ENCODE measurements around the gene ADK.

DNA sequence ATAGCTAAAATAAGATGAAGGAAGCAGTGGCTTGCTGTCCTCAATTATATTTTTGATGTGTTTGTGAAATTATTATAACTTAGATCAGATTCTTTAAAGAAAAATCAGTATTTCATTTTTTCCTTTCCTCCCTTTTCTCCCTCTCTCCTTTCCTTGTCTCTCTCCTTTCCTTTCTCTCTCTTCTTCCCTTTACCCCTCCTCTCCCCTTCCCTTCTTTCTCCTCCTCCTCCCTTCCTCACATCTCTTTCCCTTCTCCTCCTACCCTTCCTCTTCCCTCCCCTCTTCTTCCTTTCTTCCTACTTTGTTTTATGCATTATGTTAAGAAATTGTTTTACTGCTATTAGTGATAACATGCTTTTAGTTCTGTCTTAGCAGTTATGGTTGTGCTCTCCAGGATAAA lies 171.5 kb downstream of the ADK start:
- TF ChIP-seq, protein P1, sequence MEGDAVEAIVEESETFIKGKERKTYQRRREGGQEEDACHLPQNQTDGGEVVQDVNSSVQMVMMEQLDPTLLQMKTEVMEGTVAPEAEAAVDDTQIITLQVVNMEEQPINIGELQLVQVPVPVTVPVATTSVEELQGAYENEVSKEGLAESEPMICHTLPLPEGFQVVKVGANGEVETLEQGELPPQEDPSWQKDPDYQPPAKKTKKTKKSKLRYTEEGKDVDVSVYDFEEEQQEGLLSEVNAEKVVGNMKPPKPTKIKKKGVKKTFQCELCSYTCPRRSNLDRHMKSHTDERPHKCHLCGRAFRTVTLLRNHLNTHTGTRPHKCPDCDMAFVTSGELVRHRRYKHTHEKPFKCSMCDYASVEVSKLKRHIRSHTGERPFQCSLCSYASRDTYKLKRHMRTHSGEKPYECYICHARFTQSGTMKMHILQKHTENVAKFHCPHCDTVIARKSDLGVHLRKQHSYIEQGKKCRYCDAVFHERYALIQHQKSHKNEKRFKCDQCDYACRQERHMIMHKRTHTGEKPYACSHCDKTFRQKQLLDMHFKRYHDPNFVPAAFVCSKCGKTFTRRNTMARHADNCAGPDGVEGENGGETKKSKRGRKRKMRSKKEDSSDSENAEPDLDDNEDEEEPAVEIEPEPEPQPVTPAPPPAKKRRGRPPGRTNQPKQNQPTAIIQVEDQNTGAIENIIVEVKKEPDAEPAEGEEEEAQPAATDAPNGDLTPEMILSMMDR (conservative IDR thresholded peaks at IDR 0.05; ENCODE audit: low read length): no peak
- no peak for TF ChIP-seq EZH2phosphoT487 (IDR thresholded peaks at IDR 0.05; ENCODE audit: borderline replicate concordance, low read depth, low read length)

Data from OCI-LY7 (cell line).